Activated CD4-positive, alpha-beta memory T cell treated with anti-CD3 and anti-CD28 coated beads for 36 hours (primary cell): Measurements from ENCODE around the gene GCNT4. TPM values are rescaled to one million over a fixed set of nuclear protein-coding genes. Genes with fewer than 3 reads are reported as not detected.

Source experiments
- CTCF ChIA-PET: fragments of 350-600 bp; sonication (Branson Sonifier 250); formaldehyde crosslinking; loops from one replicate; lab custom pipeline; 2021; ENCODE audit warnings: antibody characterized with exemption, inconsistent platforms; lab: Charles Lee
- POLR2A ChIA-PET: fragments of 350-600 bp; sonication (Branson Sonifier 250); formaldehyde crosslinking; loops from one replicate; lab custom pipeline; 2021; ENCODE audit warnings: antibody characterized with exemption; lab: Charles Lee
- DNase-seq: peaks from one replicate; pipeline ENCODE4 v3.0.0-alpha.2; 2020
- H3K27ac Mint-ChIP-seq: one replicate; pipeline ENCODE4 v1.8.0; 2021; ENCODE audit warnings: mixed read lengths
- H3K27me3 Mint-ChIP-seq: one replicate; pipeline ENCODE4 v1.8.0; 2021; ENCODE audit warnings: mixed read lengths
- H3K36me3 Mint-ChIP-seq: one replicate; pipeline ENCODE4 v1.8.0; 2021; ENCODE audit warnings: mixed read lengths
- H3K4me1 Mint-ChIP-seq: one replicate; pipeline ENCODE4 v1.8.0; 2021; ENCODE audit warnings: low read depth, mixed read lengths
- H3K4me3 Mint-ChIP-seq: one replicate; pipeline ENCODE4 v1.8.0; 2021; ENCODE audit warnings: mild to moderate bottlenecking, mixed read lengths
- H3K9me3 Mint-ChIP-seq: one replicate; pipeline ENCODE4 v1.8.0; 2021; ENCODE audit warnings: mixed read lengths
- intact Hi-C: fragments of 100-400 bp; cut with micrococcal nuclease; formaldehyde crosslinking; loops from one replicate; pipeline ENCODE4 v1.15.1; 2023
- total RNA-seq, 2 experiments: library from RNA; stranded (reverse); gene quantifications; one replicate each; pipeline ENCODE4 v1.2.3, GENCODE V29; 2021

Gene GCNT4
- total RNA-seq, 2 experiments from 2014 or later: 2.4 TPM

- Mint-ChIP-seq H3K4me3 (no peak overlapping the region), H3K4me1 (peaks cover 39% of the 10 kb centered on the region), H3K9me3 (no peaks in the 10 kb centered on the region), H3K27me3 (no peaks in the 10 kb centered on the region), H3K36me3 (no peaks in the 10 kb centered on the region), H3K27ac (no peak overlapping the region)
- intact Hi-C loops: loop anchor here (2.0 kb wide), 1 partner anchor 17 kb away; no protein-coding TSS in a partner anchor
- ChIA-PET CTCF (interaction anchor here (2.0 kb wide), 1 partner anchor 16 kb away, joined by 13 read pairs; no protein-coding TSS in a partner anchor), POLR2A (no interaction called here)
- DNase-seq: peak; percentile 59
Measured at GRCh38 chr5:75034137-75034739, 18.1 kb downstream of the GCNT4 start.

- Mint-ChIP-seq H3K4me3 (no peak overlapping the region), H3K4me1 (peaks cover 41% of the 10 kb centered on the region), H3K27me3 (no peaks in the 10 kb centered on the region), H3K36me3 (no peaks in the 10 kb centered on the region), H3K27ac (no peak overlapping the region), H3K9me3 (no peaks in the 10 kb centered on the region)
- POLR2A ChIA-PET: no interaction called here
- CTCF ChIA-PET: no interaction called here
- no peak for DNase-seq
- intact Hi-C loops: no loop called here
Measured at GRCh38 chr5:75031366-75031765, 21.0 kb downstream of the GCNT4 start.

DNA sequence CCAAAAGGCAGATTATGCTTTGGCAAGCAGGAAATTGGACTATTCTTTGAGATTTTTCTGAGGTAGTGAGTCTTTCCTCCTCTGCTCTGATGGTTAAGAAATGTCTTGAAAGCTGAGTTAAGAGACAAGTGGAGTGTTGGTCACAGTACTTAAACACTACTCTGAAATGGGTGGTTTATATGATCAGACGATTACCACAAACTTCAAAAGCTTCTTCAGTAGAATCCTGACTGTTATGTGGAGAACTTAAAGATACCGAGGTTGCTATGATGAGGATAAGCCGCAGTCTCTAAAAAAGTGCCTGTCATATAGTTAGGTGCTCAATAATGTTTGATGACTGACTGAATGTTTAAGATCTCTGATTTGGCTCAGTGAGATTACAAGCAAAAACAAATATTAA is 24.3 kb downstream of the GCNT4 start:
- no peaks in the 10 kb centered on the region for H3K36me3 Mint-ChIP-seq
- intact Hi-C loops: no loop called here
- DNase-seq: no peak
- CTCF ChIA-PET: interaction anchor here (0.6 to 1.7 kb wide), 3 partner anchors 14 to 93 kb away, joined by 3 to 5 read pairs (median 4); no protein-coding TSS in a partner anchor
- POLR2A ChIA-PET: no interaction called here
- no peaks in the 10 kb centered on the region for H3K9me3 Mint-ChIP-seq
- no peaks in the 10 kb centered on the region for H3K27me3 Mint-ChIP-seq
- H3K27ac Mint-ChIP-seq: no peak overlapping the region
- peaks cover 27% of the 10 kb centered on the region for H3K4me1 Mint-ChIP-seq
- H3K4me3 Mint-ChIP-seq: no peak overlapping the region

DNA sequence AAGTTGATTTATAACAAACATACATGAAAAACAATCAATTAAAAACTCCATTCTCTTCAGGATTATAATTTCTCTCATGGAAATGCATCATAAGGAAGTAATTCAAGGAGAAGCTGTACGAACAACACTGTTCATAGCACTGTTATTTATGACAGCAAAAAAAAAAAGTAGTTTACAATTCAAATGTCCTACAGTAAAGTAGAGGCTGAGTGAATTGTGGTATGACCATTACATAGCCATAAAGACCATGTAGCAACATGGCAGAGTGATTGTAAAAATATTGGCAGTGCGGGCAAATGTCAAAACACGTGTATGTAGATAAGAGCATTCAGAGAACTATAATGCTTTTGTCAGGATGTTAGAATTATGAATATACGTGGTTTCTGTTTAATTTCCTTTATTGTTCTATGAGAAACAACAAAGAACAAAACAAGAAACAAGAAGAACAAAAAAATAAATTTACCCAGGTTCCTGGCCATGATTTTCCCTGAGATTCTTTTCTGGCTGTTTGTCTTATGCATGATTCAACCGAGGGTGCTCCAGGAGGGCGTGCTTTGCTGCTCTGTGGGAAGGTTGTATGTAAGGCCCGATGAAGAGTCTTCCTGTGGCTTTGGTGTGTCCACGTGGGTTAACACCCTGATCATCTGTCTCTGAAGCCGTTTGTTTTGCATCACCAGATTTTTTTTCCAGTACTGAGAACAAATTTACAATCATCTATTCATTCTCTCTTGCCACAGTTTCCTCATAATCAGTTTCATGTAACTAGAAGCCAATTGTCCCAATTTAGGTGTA is 28.8 kb downstream of the GCNT4 start:
- Mint-ChIP-seq H3K36me3 (no peaks in the 10 kb centered on the region), H3K4me1 (peaks cover 23% of the 10 kb centered on the region), H3K27me3 (no peaks in the 10 kb centered on the region), H3K4me3 (peak overlapping the region; percentile 1), H3K9me3 (no peaks in the 10 kb centered on the region), H3K27ac (peak overlapping the region; percentile 19)
- CTCF ChIA-PET: interaction anchor here (1.0 to 1.1 kb wide), 3 partner anchors 27 to 213 kb away, joined by 3 to 4 read pairs (median 4); partner anchors contain the start of gene ANKRD31
- peak; percentile 47 for DNase-seq
- POLR2A ChIA-PET: no interaction called here
- intact Hi-C loops: no loop called here

- POLR2A ChIA-PET: no interaction called here
- H3K4me3 Mint-ChIP-seq: no peak overlapping the region
- CTCF ChIA-PET: interaction anchor here (0.5 kb wide), 1 partner anchor 58 kb away, joined by 3 read pairs; no protein-coding TSS in a partner anchor
- no peaks in the 10 kb centered on the region for H3K36me3 Mint-ChIP-seq
- DNase-seq: no peak
- H3K4me1 Mint-ChIP-seq: peaks cover 15% of the 10 kb centered on the region
- no peak overlapping the region for H3K27ac Mint-ChIP-seq
- no peaks in the 10 kb centered on the region for H3K9me3 Mint-ChIP-seq
- H3K27me3 Mint-ChIP-seq: no peaks in the 10 kb centered on the region
- intact Hi-C loops: no loop called here
Measured at GRCh38 chr5:75021800-75022199, 30.6 kb downstream of the GCNT4 start.

GRCh38 chr5:75021219-75021618 is 31.1 kb downstream of the GCNT4 start:
- ChIA-PET POLR2A (no interaction called here), CTCF (no interaction called here)
- H3K9me3 Mint-ChIP-seq: no peaks in the 10 kb centered on the region
- H3K27me3 Mint-ChIP-seq: no peaks in the 10 kb centered on the region
- no peak overlapping the region for H3K4me3 Mint-ChIP-seq
- intact Hi-C loops: no loop called here
- H3K36me3 Mint-ChIP-seq: no peaks in the 10 kb centered on the region
- H3K4me1 Mint-ChIP-seq: peaks cover 17% of the 10 kb centered on the region
- no peak for DNase-seq
- H3K27ac Mint-ChIP-seq: no peak overlapping the region

GRCh38 chr5:75020016-75020656 is 32.2 kb downstream of the GCNT4 start:
- Mint-ChIP-seq H3K27me3 (no peaks in the 10 kb centered on the region), H3K9me3 (no peaks in the 10 kb centered on the region), H3K27ac (no peak overlapping the region), H3K4me3 (no peak overlapping the region), H3K4me1 (peaks cover 17% of the 10 kb centered on the region), H3K36me3 (no peaks in the 10 kb centered on the region)
- ChIA-PET POLR2A (no interaction called here), CTCF (no interaction called here)
- intact Hi-C loops: no loop called here
- no peak for DNase-seq

DNA sequence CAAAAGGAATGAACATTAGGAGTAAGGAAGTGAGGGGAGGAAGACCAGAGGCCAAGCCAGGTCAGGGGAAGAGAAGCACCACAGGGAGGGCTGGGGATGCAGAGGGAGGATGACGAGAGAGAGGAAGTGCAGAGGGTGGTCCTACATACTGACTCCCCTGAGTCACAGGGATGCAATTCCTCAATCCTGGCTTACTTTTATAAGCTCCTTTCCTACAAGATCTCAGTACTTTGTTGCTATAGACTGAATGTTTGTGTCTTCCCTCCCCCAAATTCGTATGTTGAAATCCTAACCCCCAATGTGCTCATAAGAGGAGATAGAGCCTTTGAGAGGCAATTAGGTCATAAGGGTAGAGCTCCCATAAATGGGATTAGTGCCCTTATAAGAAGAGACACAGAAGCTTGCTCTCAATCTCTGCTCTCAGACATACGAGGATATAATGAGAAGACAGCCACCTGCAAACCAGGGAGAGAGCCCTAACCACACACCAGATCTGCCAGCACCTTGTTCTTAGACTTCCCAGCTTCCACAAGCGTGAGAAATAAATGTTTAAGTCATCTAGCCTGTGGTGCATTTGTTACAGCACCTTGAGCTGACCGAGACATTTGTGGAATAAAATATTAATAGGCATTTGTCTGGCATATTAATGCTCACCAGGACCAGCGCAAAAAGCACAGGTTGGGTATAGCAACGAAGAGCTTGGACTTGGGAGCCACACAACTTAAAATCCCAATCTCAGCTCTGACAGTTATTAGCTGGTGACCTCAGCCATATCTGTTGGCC is 33.4 kb downstream of the GCNT4 start:
- Mint-ChIP-seq H3K4me3 (no peak overlapping the region), H3K4me1 (peaks cover 12% of the 10 kb centered on the region), H3K9me3 (no peaks in the 10 kb centered on the region), H3K27ac (no peak overlapping the region), H3K27me3 (no peaks in the 10 kb centered on the region), H3K36me3 (no peaks in the 10 kb centered on the region)
- ChIA-PET CTCF (no interaction called here), POLR2A (no interaction called here)
- intact Hi-C loops: no loop called here
- no peak for DNase-seq

DNA sequence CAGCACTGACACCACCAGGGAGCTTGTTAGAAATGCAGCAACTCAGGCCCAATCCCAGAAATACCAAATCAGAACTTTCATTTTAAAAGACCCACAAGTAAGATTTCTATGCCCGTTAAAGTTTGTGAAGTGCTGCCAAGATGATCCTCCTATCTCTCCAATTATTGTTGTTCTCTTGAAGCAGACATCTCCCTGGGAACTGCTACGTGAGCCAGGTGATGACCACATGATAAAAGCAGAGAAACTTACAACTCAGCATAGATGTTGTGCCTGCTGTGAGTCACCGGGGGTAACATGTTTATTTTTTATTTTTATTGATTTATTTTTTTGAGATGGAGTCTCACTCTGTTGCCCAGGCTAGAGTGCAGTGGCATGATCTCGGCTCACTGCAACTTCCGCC is 34.4 kb downstream of the GCNT4 start:
- intact Hi-C loops: no loop called here
- ChIA-PET CTCF (no interaction called here), POLR2A (no interaction called here)
- Mint-ChIP-seq H3K9me3 (no peaks in the 10 kb centered on the region), H3K4me3 (no peak overlapping the region), H3K36me3 (no peaks in the 10 kb centered on the region), H3K27ac (no peak overlapping the region), H3K27me3 (no peaks in the 10 kb centered on the region), H3K4me1 (peaks cover 2% of the 10 kb centered on the region)
- no peak for DNase-seq

DNA sequence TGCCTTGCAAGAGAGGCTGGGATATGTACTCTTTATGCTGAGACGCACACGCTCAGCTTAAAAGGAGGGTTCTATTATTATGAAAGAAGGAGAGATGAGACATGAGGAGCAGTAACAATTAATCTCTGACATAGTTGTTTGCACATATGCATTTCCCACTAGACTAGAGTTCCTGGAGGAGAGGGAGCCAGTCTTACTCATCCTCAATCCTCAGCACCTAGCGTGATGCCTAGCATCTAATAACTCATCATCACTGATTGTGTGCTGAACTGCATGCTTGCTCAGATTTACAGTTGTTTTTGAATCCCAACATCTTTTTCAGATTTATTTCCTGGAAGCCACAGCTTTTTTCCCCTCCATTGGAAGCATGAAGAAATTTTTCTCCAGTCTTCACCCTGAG is 35.5 kb downstream of the GCNT4 start:
- no peaks in the 10 kb centered on the region for H3K36me3 Mint-ChIP-seq
- no peaks in the 10 kb centered on the region for H3K27me3 Mint-ChIP-seq
- ChIA-PET CTCF (no interaction called here), POLR2A (no interaction called here)
- no peaks in the 10 kb centered on the region for H3K9me3 Mint-ChIP-seq
- DNase-seq: no peak
- intact Hi-C loops: no loop called here
- peaks cover 2% of the 10 kb centered on the region for H3K4me1 Mint-ChIP-seq
- no peak overlapping the region for H3K4me3 Mint-ChIP-seq
- no peak overlapping the region for H3K27ac Mint-ChIP-seq

DNA sequence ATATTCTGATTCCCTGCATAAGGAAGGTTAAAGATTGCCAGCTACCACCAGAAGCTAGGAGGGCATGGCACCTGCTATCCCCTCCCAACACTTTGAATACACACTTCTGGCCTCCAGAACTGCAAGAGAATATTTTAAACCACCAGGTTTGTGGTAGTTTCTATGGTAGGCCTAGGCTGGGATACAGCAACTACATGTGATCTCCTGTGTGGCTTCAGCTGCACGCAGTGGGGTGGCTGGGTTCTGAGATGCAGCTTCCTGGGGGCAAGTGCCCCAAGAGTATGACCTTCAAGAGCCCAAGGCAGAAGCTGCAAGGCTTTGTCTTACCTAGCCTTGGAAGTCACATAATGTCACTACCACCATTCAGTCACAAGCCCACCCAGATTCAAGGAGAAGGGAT is 39.6 kb downstream of the GCNT4 start:
- ChIA-PET POLR2A (no interaction called here), CTCF (no interaction called here)
- Mint-ChIP-seq H3K27me3 (no peaks in the 10 kb centered on the region), H3K4me1 (peaks cover 2% of the 10 kb centered on the region), H3K36me3 (no peaks in the 10 kb centered on the region), H3K9me3 (no peaks in the 10 kb centered on the region), H3K4me3 (no peak overlapping the region), H3K27ac (no peak overlapping the region)
- intact Hi-C loops: no loop called here
- DNase-seq: no peak

DNA sequence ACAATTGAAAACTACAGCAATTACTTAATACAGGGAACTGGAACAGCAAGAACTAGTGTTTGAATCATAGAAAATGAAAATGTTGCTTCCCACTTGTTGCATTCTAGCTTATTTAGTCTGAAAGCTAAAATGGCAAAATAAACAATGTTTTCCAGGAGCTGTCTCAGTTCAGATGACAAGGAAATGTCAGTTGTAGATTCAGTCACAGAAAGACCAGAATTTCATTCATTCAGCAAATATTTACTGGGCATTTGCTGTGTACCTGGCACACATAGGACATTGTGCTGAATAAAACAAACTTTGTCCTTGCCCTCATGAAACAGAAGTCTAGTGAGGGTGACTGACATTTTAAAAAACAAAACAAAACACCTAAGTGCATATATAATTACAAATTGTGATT is 41.5 kb downstream of the GCNT4 start:
- no peak for DNase-seq
- intact Hi-C loops: no loop called here
- ChIA-PET POLR2A (no interaction called here), CTCF (interaction anchor here (0.7 kb wide), 1 partner anchor 594 kb away, joined by 3 read pairs; no protein-coding TSS in a partner anchor)
- Mint-ChIP-seq H3K27ac (no peak overlapping the region), H3K36me3 (peaks cover 2% of the 10 kb centered on the region), H3K4me1 (no peaks in the 10 kb centered on the region), H3K9me3 (peaks cover 2% of the 10 kb centered on the region), H3K4me3 (no peak overlapping the region), H3K27me3 (no peaks in the 10 kb centered on the region)
